Measurements from ENCODE around the gene MBD2.
A peak's percentile ranks its signal among the peaks of the same experiment; 100 is the strongest.
"Not testable (repeated sequence)": the region's sequence is repeated elsewhere in the genome, so short reads cannot be mapped to it uniquely, and the experiment has no call there.

The MBD2 gene

GRCh38 chr18:54129448-54130067 is 94.9 kb downstream of the MBD2 start:
- no peaks in the 10 kb centered on the region for H3K27me3 Mint-ChIP-seq
- no peak overlapping the region for H3K4me3 Mint-ChIP-seq
- no peaks in the 10 kb centered on the region for H3K9me3 Mint-ChIP-seq
- ATAC-seq: no peak
- H3K27ac Mint-ChIP-seq: no peak overlapping the region
- peaks cover 10% of the 10 kb centered on the region for H3K4me1 Mint-ChIP-seq
- no peaks in the 10 kb centered on the region for H3K36me3 Mint-ChIP-seq

GRCh38 chr18:54127759-54128378 is 96.6 kb downstream of the MBD2 start:
- Mint-ChIP-seq H3K36me3 (no peaks in the 10 kb centered on the region), H3K4me1 (peaks cover 10% of the 10 kb centered on the region), H3K27ac (no peak overlapping the region), H3K4me3 (no peak overlapping the region), H3K9me3 (no peaks in the 10 kb centered on the region), H3K27me3 (no peaks in the 10 kb centered on the region)
- peak; percentile 55 for ATAC-seq

GRCh38 chr18:54125429-54125828 is 99.0 kb downstream of the MBD2 start:
- H3K4me1 Mint-ChIP-seq: peaks cover 10% of the 10 kb centered on the region
- H3K36me3 Mint-ChIP-seq: no peaks in the 10 kb centered on the region
- no peaks in the 10 kb centered on the region for H3K27me3 Mint-ChIP-seq
- H3K27ac Mint-ChIP-seq: no peak overlapping the region
- no peaks in the 10 kb centered on the region for H3K9me3 Mint-ChIP-seq
- no peak overlapping the region for H3K4me3 Mint-ChIP-seq
- ATAC-seq: no peak

GRCh38 chr18:54123720-54124440 is 100.6 kb downstream of the MBD2 start:
- ATAC-seq, H3K36me3 Mint-ChIP-seq, H3K9me3 Mint-ChIP-seq, H3K27me3 Mint-ChIP-seq, H3K4me3 Mint-ChIP-seq, H3K27ac Mint-ChIP-seq, H3K4me1 Mint-ChIP-seq: not testable (repeated sequence)

GRCh38 chr18:54119524-54120019 is 104.9 kb downstream of the MBD2 start:
- Mint-ChIP-seq H3K27me3 (peaks cover 25% of the 10 kb centered on the region), H3K36me3 (no peaks in the 10 kb centered on the region), H3K27ac (peak overlapping the region; percentile 4), H3K9me3 (no peaks in the 10 kb centered on the region), H3K4me3 (peak overlapping the region; percentile 68), H3K4me1 (peaks cover 6% of the 10 kb centered on the region)
- ATAC-seq: peak; percentile 72

GRCh38 chr18:54117853-54118773 is 106.4 kb downstream of the MBD2 start:
- no peak overlapping the region for H3K4me3 Mint-ChIP-seq
- peaks cover 39% of the 10 kb centered on the region for H3K27me3 Mint-ChIP-seq
- no peak overlapping the region for H3K27ac Mint-ChIP-seq
- peaks cover 6% of the 10 kb centered on the region for H3K4me1 Mint-ChIP-seq
- H3K9me3 Mint-ChIP-seq: no peaks in the 10 kb centered on the region
- H3K36me3 Mint-ChIP-seq: no peaks in the 10 kb centered on the region
- no peak for ATAC-seq

GRCh38 chr18:54116541-54117257 is 107.8 kb downstream of the MBD2 start:
- no peak for ATAC-seq
- Mint-ChIP-seq H3K4me1 (peaks cover 6% of the 10 kb centered on the region), H3K4me3 (no peak overlapping the region), H3K27ac (no peak overlapping the region), H3K36me3 (no peaks in the 10 kb centered on the region), H3K9me3 (no peaks in the 10 kb centered on the region), H3K27me3 (peaks cover 47% of the 10 kb centered on the region)

- Mint-ChIP-seq H3K36me3 (no peaks in the 10 kb centered on the region), H3K9me3 (no peaks in the 10 kb centered on the region), H3K4me1 (no peaks in the 10 kb centered on the region), H3K4me3 (no peak overlapping the region), H3K27ac (no peak overlapping the region), H3K27me3 (peaks cover 37% of the 10 kb centered on the region)
- ATAC-seq: no peak
Measured at GRCh38 chr18:54112356-54112755, 112.1 kb downstream of the MBD2 start.

GRCh38 chr18:54109131-54109683 is 115.3 kb downstream of the MBD2 start:
- Mint-ChIP-seq H3K4me3 (no peak overlapping the region), H3K9me3 (no peaks in the 10 kb centered on the region), H3K4me1 (no peaks in the 10 kb centered on the region), H3K27ac (no peak overlapping the region), H3K27me3 (peaks cover 19% of the 10 kb centered on the region), H3K36me3 (no peaks in the 10 kb centered on the region)
- no peak for ATAC-seq

- no peak for ATAC-seq
- H3K4me3 Mint-ChIP-seq: no peak overlapping the region
- H3K27me3 Mint-ChIP-seq: peaks cover 27% of the 10 kb centered on the region
- no peak overlapping the region for H3K27ac Mint-ChIP-seq
- no peaks in the 10 kb centered on the region for H3K4me1 Mint-ChIP-seq
- peaks cover 6% of the 10 kb centered on the region for H3K9me3 Mint-ChIP-seq
- no peaks in the 10 kb centered on the region for H3K36me3 Mint-ChIP-seq
Measured at GRCh38 chr18:54102123-54102522, 122.3 kb downstream of the MBD2 start.

All from stimulated activated memory B cell treated with anti-CD40 and anti-IgM and Interleukin-4, amounts not matched to agents 10 μg/mL and 1 μg/mL and 100 μg/mL, for 72 hours (primary cell).